WTC11 (cell line): ENCODE measurements around the gene WDR53. TPM values are rescaled to one million over a fixed set of nuclear protein-coding genes. Genes with fewer than 3 reads are reported as not detected.

Source experiments
- ATAC-seq: fragments of 200-7000 bp; cut with Tn5 transposase; 2 replicates; pipeline ENCODE4 v1.10.0; 2021; ENCODE audit warnings: mild to moderate bottlenecking, moderate library complexity
- CTCF ChIA-PET: fragments of 300-600 bp; sonication (Branson Sonifier 250); formaldehyde crosslinking; loops from one replicate; lab custom pipeline; 2021; ENCODE audit warnings: antibody characterized with exemption; lab: Charles Lee
- POLR2A ChIA-PET: fragments of 350-600 bp; sonication (Branson Sonifier 250); formaldehyde crosslinking; loops from one replicate; lab custom pipeline; 2021; ENCODE audit warnings: antibody characterized with exemption; lab: Charles Lee
- DNase-seq: peaks from one replicate; pipeline ENCODE4 v3.0.0; 2021; ENCODE audit warnings: low spot score
- H3K27ac Mint-ChIP-seq: 2 replicates; pipeline ENCODE4 v1.8.0; 2021; ENCODE audit warnings: mixed read lengths
- H3K27me3 Mint-ChIP-seq: 2 replicates; pipeline ENCODE4 v1.8.0; 2021; ENCODE audit warnings: low read depth, mild to moderate bottlenecking, moderate library complexity, mixed read lengths
- H3K36me3 Mint-ChIP-seq: 2 replicates; pipeline ENCODE4 v1.8.0; 2021; ENCODE audit warnings: mixed read lengths
- H3K4me1 Mint-ChIP-seq: 2 replicates; pipeline ENCODE4 v1.8.0; 2022; ENCODE audit warnings: mixed read lengths
- H3K4me3 Mint-ChIP-seq: 2 replicates; pipeline ENCODE4 v1.8.0; 2021; ENCODE audit warnings: mild to moderate bottlenecking, moderate library complexity, mixed read lengths
- H3K9me3 Mint-ChIP-seq: 2 replicates; pipeline ENCODE4 v1.8.0; 2021; ENCODE audit warnings: mixed read lengths
- CBFB ChIP-seq: sonication (generic); formaldehyde crosslinking; IDR thresholded peaks from 2 replicates; pipeline ENCODE4 v1.8.1; 2022; ENCODE audit warnings: mild to moderate bottlenecking, low read depth, missing genetic modification reagents
- CREM ChIP-seq: sonication (generic); formaldehyde crosslinking; IDR thresholded peaks from 2 replicates; pipeline ENCODE4 v1.8.1; 2022; ENCODE audit warnings: mild to moderate bottlenecking, missing genetic modification reagents, moderate library complexity
- ELF4 ChIP-seq: sonication (generic); formaldehyde crosslinking; IDR thresholded peaks from 2 replicates; pipeline ENCODE4 v1.8.1; 2022; ENCODE audit warnings: low read depth, mild to moderate bottlenecking, moderate library complexity, missing genetic modification reagents
- FOXK1 ChIP-seq: sonication (generic); formaldehyde crosslinking; IDR thresholded peaks from 2 replicates; pipeline ENCODE4 v1.8.0; 2022; ENCODE audit warnings: mild to moderate bottlenecking, moderate library complexity, missing genetic modification reagents
- GABPB1 ChIP-seq: sonication (generic); formaldehyde crosslinking; IDR thresholded peaks from 2 replicates; pipeline ENCODE4 v1.8.1; 2023; ENCODE audit warnings: mild to moderate bottlenecking, missing genetic modification reagents
- GRHL2 ChIP-seq: fragments of 250-450 bp; sonication (Bioruptor Pico); IDR thresholded peaks from 2 replicates; pipeline ENCODE4 v1.8.0; 2022; ENCODE audit warnings: mild to moderate bottlenecking, moderate library complexity; ENCODE audit not compliant: insufficient replicate concordance, severe bottlenecking
- GTF2I ChIP-seq: fragments of 250-450 bp; sonication (Bioruptor Pico); conservative IDR thresholded peaks from 2 replicates; pipeline ENCODE4 v1.4.0; 2021; ENCODE audit warnings: mild to moderate bottlenecking
- IRF2 ChIP-seq: sonication (generic); formaldehyde crosslinking; IDR thresholded peaks from 2 replicates; pipeline ENCODE4 v1.8.0; 2022; ENCODE audit warnings: low read depth, missing genetic modification reagents, borderline replicate concordance
- MYBL2 ChIP-seq: sonication (generic); formaldehyde crosslinking; IDR thresholded peaks from 2 replicates; pipeline ENCODE4 v1.8.1; 2023; ENCODE audit warnings: mild to moderate bottlenecking, moderate library complexity, missing genetic modification reagents
- NFATC4 ChIP-seq: fragments of 250-450 bp; sonication (Bioruptor Pico); IDR thresholded peaks from 2 replicates; pipeline ENCODE4 v1.9.0; 2021; ENCODE audit warnings: mild to moderate bottlenecking
- NR1H2 ChIP-seq: sonication (generic); formaldehyde crosslinking; IDR thresholded peaks from 2 replicates; pipeline ENCODE4 v1.9.0; 2021; ENCODE audit warnings: mild to moderate bottlenecking, moderate library complexity, missing genetic modification reagents
- NR2C2 ChIP-seq: sonication (generic); formaldehyde crosslinking; IDR thresholded peaks from 2 replicates; pipeline ENCODE4 v1.8.0; 2022; ENCODE audit warnings: mild to moderate bottlenecking, missing genetic modification reagents
- NR3C1 ChIP-seq: sonication (generic); formaldehyde crosslinking; conservative IDR thresholded peaks from 2 replicates; pipeline ENCODE4 v1.8.1; 2023; ENCODE audit warnings: low read depth, mild to moderate bottlenecking, missing genetic modification reagents
- OVOL2 ChIP-seq: fragments of 250-450 bp; sonication (Bioruptor Pico); IDR thresholded peaks from 2 replicates; pipeline ENCODE4 v1.9.0; 2021; ENCODE audit warnings: mild to moderate bottlenecking, borderline replicate concordance
- RELA ChIP-seq: sonication (generic); formaldehyde crosslinking; IDR thresholded peaks from 2 replicates; pipeline ENCODE4 v1.8.1; 2022; ENCODE audit warnings: missing genetic modification reagents, mild to moderate bottlenecking, borderline replicate concordance
- SOX15 ChIP-seq: fragments of 250-450 bp; sonication (Bioruptor Pico); IDR thresholded peaks from 2 replicates; pipeline ENCODE4 v1.9.0; 2021; ENCODE audit warnings: mild to moderate bottlenecking
- TEAD4 ChIP-seq: sonication (generic); formaldehyde crosslinking; IDR thresholded peaks from 2 replicates; pipeline ENCODE4 v1.8.0; 2022; ENCODE audit warnings: mild to moderate bottlenecking, missing genetic modification reagents
- ZNF317 ChIP-seq: sonication (generic); formaldehyde crosslinking; IDR thresholded peaks from 2 replicates; pipeline ENCODE4 v1.8.1; 2023; ENCODE audit warnings: low read depth, mild to moderate bottlenecking, moderate library complexity, missing genetic modification reagents, borderline replicate concordance
- total RNA-seq: library from RNA; stranded (reverse); gene quantifications from 3 replicates; pipeline ENCODE4 v1.2.3, GENCODE V29; 2021
- TF ChIP-seq, protein P1 (sequence below): sonication (generic); formaldehyde crosslinking; IDR thresholded peaks from 2 replicates; pipeline ENCODE4 v1.8.0; 2022; ENCODE audit warnings: mild to moderate bottlenecking, missing genetic modification reagents
- TF ChIP-seq, protein P2 (sequence below): fragments of 200-600 bp; IDR thresholded peaks from 2 replicates; pipeline ENCODE4 v1.8.0; 2022; ENCODE audit warnings: antibody characterized with exemption
- TF ChIP-seq, protein P3 (sequence below): sonication (generic); formaldehyde crosslinking; IDR thresholded peaks from 2 replicates; pipeline ENCODE4 v1.8.1; 2023; ENCODE audit warnings: mild to moderate bottlenecking, missing genetic modification reagents
- TF ChIP-seq, protein P4 (sequence below): sonication (generic); formaldehyde crosslinking; IDR thresholded peaks from 2 replicates; pipeline ENCODE4 v1.8.1; 2023; ENCODE audit warnings: mild to moderate bottlenecking, missing genetic modification reagents, moderate library complexity
- TF ChIP-seq, protein P5 (sequence below): sonication (generic); formaldehyde crosslinking; IDR thresholded peaks from 2 replicates; pipeline ENCODE4 v1.8.1; 2022; ENCODE audit warnings: low read depth, mild to moderate bottlenecking, moderate library complexity, missing genetic modification reagents, borderline replicate concordance
- TF ChIP-seq, protein P6 (sequence below): sonication (generic); formaldehyde crosslinking; IDR thresholded peaks from 2 replicates; pipeline ENCODE4 v1.8.1; 2023; ENCODE audit warnings: mild to moderate bottlenecking, missing genetic modification reagents
- TF ChIP-seq, protein P7 (sequence below): sonication (generic); formaldehyde crosslinking; IDR thresholded peaks from 2 replicates; pipeline ENCODE4 v1.8.1; 2023; ENCODE audit warnings: mild to moderate bottlenecking, moderate library complexity, missing genetic modification reagents

The WDR53 gene
- total RNA-seq, 1 experiment from 2014 or later = 21.4 TPM

DNA sequence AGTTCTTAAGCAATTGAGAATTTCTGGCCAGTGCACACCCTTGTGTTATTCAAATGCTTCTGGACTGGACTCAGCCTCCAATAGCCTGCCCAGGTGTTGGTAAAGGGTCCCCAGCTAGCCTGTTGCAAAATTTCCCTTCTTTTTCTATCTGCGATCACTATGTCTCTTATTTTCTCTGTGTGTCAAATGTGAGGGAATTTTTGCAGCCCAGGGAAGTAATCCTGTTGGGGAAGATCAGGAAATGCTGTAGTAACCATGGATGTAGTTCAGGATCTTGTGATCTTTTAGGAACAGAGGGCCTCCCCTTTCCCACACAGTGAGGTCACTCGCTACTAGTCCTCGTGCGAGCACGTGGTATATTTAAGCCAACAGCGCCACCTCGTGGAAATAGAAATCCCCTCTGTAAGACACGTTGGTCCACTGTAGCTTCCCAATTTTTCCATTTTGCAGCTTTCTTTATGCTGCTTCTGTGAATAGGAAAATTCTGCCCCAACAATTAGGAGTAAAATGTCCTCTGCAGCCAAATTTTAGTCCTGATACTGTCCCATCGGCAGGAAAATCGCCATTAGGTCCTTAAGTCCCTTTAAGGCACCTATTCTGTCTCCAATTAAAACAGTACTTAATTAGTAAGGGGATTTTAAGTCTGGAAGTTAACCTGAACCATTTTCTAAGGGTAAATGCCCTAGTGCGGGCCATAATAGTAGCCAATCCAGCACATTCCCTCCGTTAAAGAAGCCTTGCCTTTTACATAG is 49.2 kb downstream of the WDR53 start:
- ChIA-PET CTCF (interaction anchor here (0.6 to 3.6 kb wide), 6 partner anchors 9 to 446 kb away, joined by 3 to 12 read pairs (median 6); no protein-coding TSS in a partner anchor), POLR2A (no interaction called here)
- peaks cover 8% of the 10 kb centered on the region for H3K4me1 Mint-ChIP-seq
- ATAC-seq = peak; percentile 78
- TF ChIP-seq GTF2I = no peak
- TF ChIP-seq NFATC4 (CRISPR knock-in tag) = no peak
- TF ChIP-seq OVOL2 (CRISPR knock-in tag) = no peak
- no peak for TF ChIP-seq SOX15
- TF ChIP-seq GRHL2 (CRISPR knock-in tag) = no peak
- TF ChIP-seq, protein P1, sequence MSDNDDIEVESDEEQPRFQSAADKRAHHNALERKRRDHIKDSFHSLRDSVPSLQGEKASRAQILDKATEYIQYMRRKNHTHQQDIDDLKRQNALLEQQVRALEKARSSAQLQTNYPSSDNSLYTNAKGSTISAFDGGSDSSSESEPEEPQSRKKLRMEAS (CRISPR knock-in tag) = peak; percentile 60
- no peak for TF ChIP-seq NR1H2 (CRISPR knock-in tag)
- TF ChIP-seq ELF4 (CRISPR knock-in tag) = no peak
- TF ChIP-seq, protein P2, sequence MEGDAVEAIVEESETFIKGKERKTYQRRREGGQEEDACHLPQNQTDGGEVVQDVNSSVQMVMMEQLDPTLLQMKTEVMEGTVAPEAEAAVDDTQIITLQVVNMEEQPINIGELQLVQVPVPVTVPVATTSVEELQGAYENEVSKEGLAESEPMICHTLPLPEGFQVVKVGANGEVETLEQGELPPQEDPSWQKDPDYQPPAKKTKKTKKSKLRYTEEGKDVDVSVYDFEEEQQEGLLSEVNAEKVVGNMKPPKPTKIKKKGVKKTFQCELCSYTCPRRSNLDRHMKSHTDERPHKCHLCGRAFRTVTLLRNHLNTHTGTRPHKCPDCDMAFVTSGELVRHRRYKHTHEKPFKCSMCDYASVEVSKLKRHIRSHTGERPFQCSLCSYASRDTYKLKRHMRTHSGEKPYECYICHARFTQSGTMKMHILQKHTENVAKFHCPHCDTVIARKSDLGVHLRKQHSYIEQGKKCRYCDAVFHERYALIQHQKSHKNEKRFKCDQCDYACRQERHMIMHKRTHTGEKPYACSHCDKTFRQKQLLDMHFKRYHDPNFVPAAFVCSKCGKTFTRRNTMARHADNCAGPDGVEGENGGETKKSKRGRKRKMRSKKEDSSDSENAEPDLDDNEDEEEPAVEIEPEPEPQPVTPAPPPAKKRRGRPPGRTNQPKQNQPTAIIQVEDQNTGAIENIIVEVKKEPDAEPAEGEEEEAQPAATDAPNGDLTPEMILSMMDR = peak; percentile 69
- no peak for TF ChIP-seq CREM
- no peak overlapping the region for H3K27ac Mint-ChIP-seq
- H3K36me3 Mint-ChIP-seq = peaks cover 51% of the 10 kb centered on the region
- peaks cover 18% of the 10 kb centered on the region for H3K27me3 Mint-ChIP-seq
- H3K9me3 Mint-ChIP-seq = peaks cover 65% of the 10 kb centered on the region
- peak; percentile 80 for DNase-seq
- H3K4me3 Mint-ChIP-seq = no peak overlapping the region

DNA sequence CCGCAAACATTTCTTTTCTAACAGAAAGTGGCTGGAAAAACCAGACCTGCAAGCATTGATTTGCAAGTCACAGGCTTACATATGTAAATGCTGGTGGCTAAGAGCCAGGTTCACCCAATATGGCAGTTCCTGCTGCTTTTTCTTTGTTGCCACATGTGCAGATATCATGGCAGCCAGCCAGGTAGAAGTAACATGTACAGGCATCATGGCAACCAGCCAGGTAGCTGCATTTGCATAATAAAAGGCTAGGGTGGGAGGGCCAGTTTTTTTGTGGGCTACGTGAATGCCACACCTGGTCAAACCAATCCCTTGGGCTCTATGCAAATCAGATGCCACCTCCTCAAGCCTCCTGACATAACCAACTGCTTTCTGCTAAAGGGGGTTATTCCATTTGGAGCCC is 50.4 kb downstream of the WDR53 start:
- H3K4me3 Mint-ChIP-seq = no peak overlapping the region
- H3K9me3 Mint-ChIP-seq = peaks cover 68% of the 10 kb centered on the region
- peaks cover 8% of the 10 kb centered on the region for H3K4me1 Mint-ChIP-seq
- ATAC-seq = peak; percentile 61
- CTCF ChIA-PET = interaction anchor here (0.6 to 3.6 kb wide), 5 partner anchors 11 to 264 kb away, joined by 3 to 12 read pairs (median 7); no protein-coding TSS in a partner anchor
- peaks cover 51% of the 10 kb centered on the region for H3K36me3 Mint-ChIP-seq
- no peak overlapping the region for H3K27ac Mint-ChIP-seq
- POLR2A ChIA-PET = no interaction called here
- DNase-seq = no peak
- peaks cover 18% of the 10 kb centered on the region for H3K27me3 Mint-ChIP-seq
- no peak for TF ChIP-seq NR2C2 (CRISPR knock-in tag)
- TF ChIP-seq, protein P3, sequence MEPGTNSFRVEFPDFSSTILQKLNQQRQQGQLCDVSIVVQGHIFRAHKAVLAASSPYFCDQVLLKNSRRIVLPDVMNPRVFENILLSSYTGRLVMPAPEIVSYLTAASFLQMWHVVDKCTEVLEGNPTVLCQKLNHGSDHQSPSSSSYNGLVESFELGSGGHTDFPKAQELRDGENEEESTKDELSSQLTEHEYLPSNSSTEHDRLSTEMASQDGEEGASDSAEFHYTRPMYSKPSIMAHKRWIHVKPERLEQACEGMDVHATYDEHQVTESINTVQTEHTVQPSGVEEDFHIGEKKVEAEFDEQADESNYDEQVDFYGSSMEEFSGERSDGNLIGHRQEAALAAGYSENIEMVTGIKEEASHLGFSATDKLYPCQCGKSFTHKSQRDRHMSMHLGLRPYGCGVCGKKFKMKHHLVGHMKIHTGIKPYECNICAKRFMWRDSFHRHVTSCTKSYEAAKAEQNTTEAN (CRISPR knock-in tag) = no peak
- TF ChIP-seq GABPB1 (CRISPR knock-in tag) = no peak
- TF ChIP-seq, protein P4, sequence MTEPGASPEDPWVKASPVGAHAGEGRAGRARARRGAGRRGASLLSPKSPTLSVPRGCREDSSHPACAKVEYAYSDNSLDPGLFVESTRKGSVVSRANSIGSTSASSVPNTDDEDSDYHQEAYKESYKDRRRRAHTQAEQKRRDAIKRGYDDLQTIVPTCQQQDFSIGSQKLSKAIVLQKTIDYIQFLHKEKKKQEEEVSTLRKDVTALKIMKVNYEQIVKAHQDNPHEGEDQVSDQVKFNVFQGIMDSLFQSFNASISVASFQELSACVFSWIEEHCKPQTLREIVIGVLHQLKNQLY = no peak
- TF ChIP-seq, protein P5, sequence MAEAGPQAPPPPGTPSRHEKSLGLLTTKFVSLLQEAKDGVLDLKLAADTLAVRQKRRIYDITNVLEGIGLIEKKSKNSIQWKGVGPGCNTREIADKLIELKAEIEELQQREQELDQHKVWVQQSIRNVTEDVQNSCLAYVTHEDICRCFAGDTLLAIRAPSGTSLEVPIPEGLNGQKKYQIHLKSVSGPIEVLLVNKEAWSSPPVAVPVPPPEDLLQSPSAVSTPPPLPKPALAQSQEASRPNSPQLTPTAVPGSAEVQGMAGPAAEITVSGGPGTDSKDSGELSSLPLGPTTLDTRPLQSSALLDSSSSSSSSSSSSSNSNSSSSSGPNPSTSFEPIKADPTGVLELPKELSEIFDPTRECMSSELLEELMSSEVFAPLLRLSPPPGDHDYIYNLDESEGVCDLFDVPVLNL = no peak
- no peak for TF ChIP-seq NR3C1 (CRISPR knock-in tag)
- no peak for TF ChIP-seq CBFB (CRISPR knock-in tag)
- no peak for TF ChIP-seq FOXK1
- TF ChIP-seq IRF2 (CRISPR knock-in tag) = no peak
- no peak for TF ChIP-seq ZNF317 (CRISPR knock-in tag)
- TF ChIP-seq, protein P6, sequence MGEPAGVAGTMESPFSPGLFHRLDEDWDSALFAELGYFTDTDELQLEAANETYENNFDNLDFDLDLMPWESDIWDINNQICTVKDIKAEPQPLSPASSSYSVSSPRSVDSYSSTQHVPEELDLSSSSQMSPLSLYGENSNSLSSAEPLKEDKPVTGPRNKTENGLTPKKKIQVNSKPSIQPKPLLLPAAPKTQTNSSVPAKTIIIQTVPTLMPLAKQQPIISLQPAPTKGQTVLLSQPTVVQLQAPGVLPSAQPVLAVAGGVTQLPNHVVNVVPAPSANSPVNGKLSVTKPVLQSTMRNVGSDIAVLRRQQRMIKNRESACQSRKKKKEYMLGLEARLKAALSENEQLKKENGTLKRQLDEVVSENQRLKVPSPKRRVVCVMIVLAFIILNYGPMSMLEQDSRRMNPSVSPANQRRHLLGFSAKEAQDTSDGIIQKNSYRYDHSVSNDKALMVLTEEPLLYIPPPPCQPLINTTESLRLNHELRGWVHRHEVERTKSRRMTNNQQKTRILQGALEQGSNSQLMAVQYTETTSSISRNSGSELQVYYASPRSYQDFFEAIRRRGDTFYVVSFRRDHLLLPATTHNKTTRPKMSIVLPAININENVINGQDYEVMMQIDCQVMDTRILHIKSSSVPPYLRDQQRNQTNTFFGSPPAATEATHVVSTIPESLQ (CRISPR knock-in tag) = no peak
- TF ChIP-seq, protein P1 (CRISPR knock-in tag) = no peak
- TF ChIP-seq MYBL2 = no peak
- TF ChIP-seq TEAD4 (CRISPR knock-in tag) = no peak
- TF ChIP-seq RELA (CRISPR knock-in tag) = no peak
- TF ChIP-seq, protein P7, sequence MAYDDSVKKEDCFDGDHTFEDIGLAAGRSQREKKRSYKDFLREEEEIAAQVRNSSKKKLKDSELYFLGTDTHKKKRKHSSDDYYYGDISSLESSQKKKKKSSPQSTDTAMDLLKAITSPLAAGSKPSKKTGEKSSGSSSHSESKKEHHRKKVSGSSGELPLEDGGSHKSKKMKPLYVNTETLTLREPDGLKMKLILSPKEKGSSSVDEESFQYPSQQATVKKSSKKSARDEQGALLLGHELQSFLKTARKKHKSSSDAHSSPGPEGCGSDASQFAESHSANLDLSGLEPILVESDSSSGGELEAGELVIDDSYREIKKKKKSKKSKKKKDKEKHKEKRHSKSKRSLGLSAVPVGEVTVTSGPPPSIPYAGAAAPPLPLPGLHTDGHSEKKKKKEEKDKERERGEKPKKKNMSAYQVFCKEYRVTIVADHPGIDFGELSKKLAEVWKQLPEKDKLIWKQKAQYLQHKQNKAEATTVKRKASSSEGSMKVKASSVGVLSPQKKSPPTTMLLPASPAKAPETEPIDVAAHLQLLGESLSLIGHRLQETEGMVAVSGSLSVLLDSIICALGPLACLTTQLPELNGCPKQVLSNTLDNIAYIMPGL (CRISPR knock-in tag) = no peak
